ENCODE data around the gene LZTR1.
"Not testable (repeated sequence)": the region's sequence is repeated elsewhere in the genome, so short reads cannot be mapped to it uniquely, and the experiment has no call there.

Gene LZTR1

GRCh38 chr22:21047730-21048129 lies 65.6 kb downstream of the LZTR1 start:
- TF ChIP-seq CTCF (IDR thresholded peaks at IDR 0.05; ENCODE audit: low read depth, low read length), result no peak
- no peaks in the 10 kb centered on the region for H3K36me3 ChIP-seq
- H3K4me1 ChIP-seq, result peaks cover 7% of the 10 kb centered on the region
- H3K9me3 ChIP-seq, result no peaks in the 10 kb centered on the region
- no peaks in the 10 kb centered on the region for H3K27me3 ChIP-seq
- no peak overlapping the region for H3K4me3 ChIP-seq (ENCODE audit: low read depth, low read length)
- no peak for DNase-seq

- H3K27me3 ChIP-seq; DNase-seq; H3K9me3 ChIP-seq; H3K4me3 ChIP-seq (ENCODE audit: low read depth, low read length); H3K4me1 ChIP-seq; H3K36me3 ChIP-seq: not testable (repeated sequence)
Observed at GRCh38 chr22:21048448-21048847, 66.4 kb downstream of the LZTR1 start.
